Keratinocyte (primary cell): ENCODE data around the gene CAPN7.

Experiments used
- CTCF ChIP-seq, 3 experiments: IDR thresholded peaks in 1 of 3; conservative IDR thresholded peaks in 1 of 3; optimal IDR thresholded peaks in 1 of 3; 2 replicates in 2 of 3; 3 replicates in 1 of 3; pipeline versions ENCODE3 to v1.5.1; 2011; ENCODE audit warnings: low read length in 3 of 3, mild to moderate bottlenecking in 3 of 3, moderate library complexity in 2 of 3, control low read depth in 1 of 3, inconsistent platforms in 1 of 3; ENCODE audit not compliant: insufficient read depth in 2 of 3; ENCODE audit errors: extremely low read depth in 1 of 3
- EZH2 ChIP-seq: IDR thresholded peaks from one replicate; pipeline ENCODE4 v1.6.1; 2012; ENCODE audit warnings: inconsistent platforms, mild to moderate bottlenecking, low read length, moderate library complexity

DNA sequence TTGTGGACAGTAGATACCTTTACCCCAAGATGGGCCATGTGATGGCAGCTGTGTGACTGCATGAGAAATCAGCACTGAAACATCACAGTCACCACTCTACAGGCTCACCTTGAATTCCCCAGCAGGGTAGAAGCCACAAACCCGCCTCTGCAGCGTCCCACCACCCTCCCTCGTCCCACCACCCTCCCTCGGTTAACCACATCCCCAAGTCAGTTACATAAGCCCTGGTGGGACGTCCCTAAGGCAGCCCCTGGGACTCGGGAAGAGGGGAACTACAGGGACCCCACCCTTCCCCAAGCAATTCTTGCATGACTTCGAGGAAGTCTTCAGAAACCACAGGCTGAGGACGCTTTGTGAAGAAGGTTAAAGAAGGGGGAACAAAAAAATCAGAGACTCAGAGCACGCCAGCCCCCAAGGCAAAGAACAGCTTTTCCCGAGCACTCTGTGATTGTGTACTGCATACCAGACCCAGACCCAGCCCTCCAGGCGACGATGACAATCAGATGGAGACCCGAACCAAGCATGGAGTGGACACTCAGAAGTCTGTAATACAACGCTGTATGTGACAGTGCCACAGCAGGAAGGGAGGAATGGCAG, 65.8 kb downstream of the CAPN7 start:
- TF ChIP-seq CTCF (optimal IDR thresholded peaks at IDR 0.05 in 1 of 3, IDR thresholded peaks at IDR 0.05 in 1 of 3, conservative IDR thresholded peaks at IDR 0.05 in 1 of 3; ENCODE audit: extremely low read depth in 1 of 3, insufficient read depth in 2 of 3, low read length in 3 of 3) (no peak), EZH2 (no peak)
